Measurements from ENCODE around the gene ILF2.
A peak's percentile ranks its signal among the peaks of the same experiment; 100 is the strongest.

Gene ILF2

DNA sequence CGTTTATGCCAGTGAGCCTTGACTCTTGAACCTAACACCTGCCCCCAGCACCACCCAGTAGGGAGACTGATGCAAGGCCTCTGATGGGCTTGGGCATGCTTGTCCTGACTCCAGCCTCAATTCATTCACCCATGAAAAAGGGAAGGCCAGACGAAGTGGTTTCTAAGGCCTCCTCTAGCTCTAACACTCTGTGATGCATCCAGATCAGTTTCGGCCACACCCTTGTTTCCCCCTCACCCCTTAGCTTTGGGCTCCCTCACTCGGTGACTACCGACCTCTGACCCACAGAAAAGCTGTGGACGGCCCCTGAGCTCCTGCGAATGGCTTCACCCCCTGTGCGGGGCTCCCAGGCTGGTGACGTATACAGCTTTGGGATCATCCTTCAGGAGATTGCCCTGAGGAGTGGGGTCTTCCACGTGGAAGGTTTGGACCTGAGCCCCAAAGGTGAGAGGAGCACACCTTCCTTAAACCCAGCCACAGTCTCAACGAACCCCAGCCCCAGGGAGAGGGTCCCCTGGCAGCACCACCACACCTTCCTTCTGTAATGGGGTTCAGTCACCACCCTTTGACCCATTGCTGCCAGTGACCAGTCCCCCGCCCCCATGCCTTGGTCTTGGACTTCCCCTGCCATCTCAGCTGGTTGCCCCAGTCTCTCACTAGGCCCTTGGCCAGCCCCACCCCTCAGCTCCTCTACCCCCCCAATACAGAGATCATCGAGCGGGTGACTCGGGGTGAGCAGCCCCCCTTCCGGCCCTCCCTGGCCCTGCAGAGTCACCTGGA lies 16.7 kb upstream of the ILF2 start:
- no peak overlapping the region for H3K4me3 ChIP-seq (ENCODE audit: low read length)
- no peak for TF ChIP-seq ZNF274 (IDR thresholded peaks at IDR 0.05; ENCODE audit: low read depth, low read length)

GRCh38 chr1:153685544-153686340 lies 14.9 kb upstream of the ILF2 start:
- TF ChIP-seq ZNF274 (IDR thresholded peaks at IDR 0.05; ENCODE audit: low read depth, low read length): no peak
- H3K4me3 ChIP-seq (ENCODE audit: low read length): no peak overlapping the region

DNA sequence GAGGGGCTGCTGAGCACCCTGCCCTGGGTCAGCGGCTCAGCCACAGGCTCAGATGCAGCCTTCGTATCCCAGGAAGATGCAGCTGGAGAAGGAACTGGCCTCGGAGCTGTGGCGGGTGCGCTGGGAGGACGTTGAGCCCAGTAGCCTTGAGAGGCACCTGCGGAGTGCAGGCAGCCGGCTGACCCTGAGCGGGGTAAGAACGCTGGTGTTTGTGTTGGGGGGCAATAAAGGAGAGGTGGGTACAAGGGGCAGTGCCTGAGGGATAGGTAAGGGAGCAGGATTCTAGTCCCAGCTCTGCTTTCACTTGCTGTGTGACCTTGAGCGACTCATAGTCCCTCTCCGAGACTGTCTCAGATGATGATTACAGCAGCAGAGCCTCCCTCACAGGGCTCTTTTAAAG lies 14.1 kb upstream of the ILF2 start:
- H3K4me3 ChIP-seq (ENCODE audit: low read length): no peak overlapping the region
- TF ChIP-seq ZNF274 (IDR thresholded peaks at IDR 0.05; ENCODE audit: low read depth, low read length): no peak

DNA sequence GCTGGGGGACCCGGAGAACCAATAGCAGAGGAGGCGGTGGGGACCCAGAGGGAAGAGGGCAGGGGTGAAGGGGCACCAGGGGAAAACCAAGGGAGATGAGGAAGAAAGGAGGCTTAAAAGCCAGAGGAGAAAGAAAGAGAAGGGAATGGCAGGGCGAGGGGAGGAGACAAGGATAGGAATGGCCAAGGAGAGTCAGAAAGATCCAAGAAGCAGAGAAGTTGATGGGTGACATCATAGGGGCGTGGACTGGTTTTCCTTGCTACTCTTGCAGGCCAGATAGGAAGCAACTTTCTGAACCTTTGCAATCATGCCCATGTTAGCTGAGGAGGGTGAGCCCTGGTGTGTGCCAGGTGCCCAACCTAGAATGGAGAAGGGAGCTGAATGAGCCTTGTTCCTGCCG lies 13.1 kb upstream of the ILF2 start:
- H3K4me3 ChIP-seq (ENCODE audit: low read length): no peak overlapping the region
- TF ChIP-seq ZNF274 (IDR thresholded peaks at IDR 0.05; ENCODE audit: low read depth, low read length): no peak

- no peak for TF ChIP-seq ZNF274 (IDR thresholded peaks at IDR 0.05; ENCODE audit: low read depth, low read length)
- H3K4me3 ChIP-seq (ENCODE audit: low read length): no peak overlapping the region
These were observed 11.9 kb upstream of the ILF2 start for GRCh38 chr1:153682730-153683129.

DNA sequence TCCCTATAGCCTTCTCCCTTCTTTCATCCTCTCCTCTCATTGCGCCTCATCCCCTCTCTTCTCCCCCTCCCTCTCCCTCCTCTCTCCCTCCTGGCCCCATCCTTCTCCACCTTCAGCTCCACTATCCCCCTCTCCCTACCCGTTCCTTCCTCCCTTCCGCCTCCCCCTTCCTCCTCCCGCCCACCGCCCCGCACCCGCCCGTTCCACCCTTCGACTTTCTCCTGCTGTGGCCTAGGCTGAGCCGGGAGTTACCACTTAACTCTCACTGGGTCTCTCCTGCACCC lies 9.3 kb upstream of the ILF2 start:
- TF ChIP-seq ZNF274 (IDR thresholded peaks at IDR 0.05; ENCODE audit: low read depth, low read length): no peak
- no peak overlapping the region for H3K4me3 ChIP-seq (ENCODE audit: low read length)

GRCh38 chr1:153679337-153680119 lies 8.7 kb upstream of the ILF2 start:
- H3K4me3 ChIP-seq (ENCODE audit: low read length): peak overlapping the region; percentile 11; the same call in 1 of the 2 replicates
- TF ChIP-seq ZNF274 (IDR thresholded peaks at IDR 0.05; ENCODE audit: low read depth, low read length): no peak

- no peak for TF ChIP-seq ZNF274 (IDR thresholded peaks at IDR 0.05; ENCODE audit: low read depth, low read length)
- H3K4me3 ChIP-seq (ENCODE audit: low read length): peak within 1 kb of the TSS; percentile 11; the same call in 1 of the 2 replicates
These were observed 7.9 kb upstream of the ILF2 start, which contains the start of gene NPR1 for GRCh38 chr1:153678519-153679336. NPR1 (plus strand) TSS chr1:153678688; CDS start chr1:153679109, 421 bp downstream.

- TF ChIP-seq ZNF274 (IDR thresholded peaks at IDR 0.05; ENCODE audit: low read depth, low read length): no peak
- H3K4me3 ChIP-seq (ENCODE audit: low read length): peak overlapping the region; percentile 11; the same call in 1 of the 2 replicates
These were observed 7.1 kb upstream of the ILF2 start for GRCh38 chr1:153677718-153678518.

- no peak for TF ChIP-seq ZNF274 (IDR thresholded peaks at IDR 0.05; ENCODE audit: low read depth, low read length)
- no peak overlapping the region for H3K4me3 ChIP-seq (ENCODE audit: low read length)
These were observed 2.7 kb upstream of the ILF2 start for GRCh38 chr1:153673511-153673910.

DNA sequence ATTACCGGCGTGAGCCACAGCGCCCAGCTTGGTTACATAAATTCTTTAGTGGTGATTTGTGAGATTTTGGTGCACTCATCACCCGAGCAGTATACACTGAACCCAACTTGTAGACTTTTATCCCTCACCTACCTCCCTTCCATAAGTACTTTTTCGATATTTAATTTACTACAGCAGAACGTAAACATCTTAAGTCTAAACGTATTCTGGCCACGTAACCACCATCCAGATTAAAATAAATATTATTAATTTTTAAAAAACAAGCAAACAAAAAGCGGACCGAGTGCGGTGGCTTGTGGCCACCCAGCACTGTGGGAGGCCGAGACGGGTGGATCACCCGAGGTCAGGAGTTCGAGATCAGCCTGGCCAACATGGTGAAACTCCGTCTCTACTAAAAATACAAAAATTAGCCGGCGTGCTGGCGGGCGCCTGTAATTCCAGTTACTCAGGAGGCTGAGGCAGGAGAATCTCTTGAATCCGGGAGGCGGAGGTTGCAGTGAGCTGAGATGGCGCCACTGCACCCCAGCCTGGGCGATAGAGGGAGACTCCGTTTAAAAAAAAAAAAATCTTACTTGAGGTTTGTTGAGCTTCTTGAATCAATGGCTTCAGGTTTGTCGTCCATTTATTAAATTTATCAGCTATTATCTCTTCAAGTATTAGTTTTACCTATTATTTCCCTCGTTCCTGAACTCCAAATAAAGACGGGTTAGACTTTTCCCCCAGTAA lies 998 bp upstream of the ILF2 start:
- peak overlapping the region; percentile 98 for H3K4me3 ChIP-seq (ENCODE audit: low read length)

DNA sequence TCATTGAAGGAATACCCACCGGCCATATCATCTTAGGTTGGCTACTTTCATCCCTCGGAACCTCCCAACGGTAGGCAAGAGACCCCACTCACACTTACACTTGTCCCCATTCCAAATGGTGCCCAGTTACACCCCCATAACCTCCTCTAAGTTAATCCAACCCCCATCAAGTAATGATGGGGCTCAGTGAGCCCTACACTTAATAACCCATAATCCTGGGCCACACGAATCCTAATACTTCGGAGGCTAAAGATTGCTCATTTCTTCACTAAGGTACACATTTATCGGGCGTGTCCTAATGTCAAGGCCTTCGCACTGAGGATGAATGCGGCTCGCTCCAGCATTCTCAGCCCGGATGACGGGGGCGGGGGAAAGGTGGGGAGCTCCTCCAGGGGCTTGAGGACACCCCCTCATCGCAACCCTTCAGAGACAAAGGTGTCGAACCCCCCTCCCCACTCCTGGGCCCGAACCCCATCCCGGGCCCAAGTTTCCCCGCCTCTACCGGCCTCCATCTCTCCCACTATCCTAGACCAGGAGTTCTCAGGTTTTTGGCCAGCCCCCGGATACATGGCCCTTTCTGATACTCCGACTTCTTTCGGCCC lies 435 bp downstream of the ILF2 start:
- H3K4me3 ChIP-seq (ENCODE audit: low read length): peak overlapping the region; percentile 98
- TF ChIP-seq ZNF274 (IDR thresholded peaks at IDR 0.05; ENCODE audit: low read depth, low read length): no peak

Measured in GM08714 (cell line).